OCI-LY7 (cell line): ENCODE results near the gene FAM3B.

ENCODE experiments used
- CTCF ChIP-seq: fragments of 200-600 bp; sonication (generic); conservative IDR thresholded peaks from 2 replicates; pipeline ENCODE4 v1.5.1; 2014; ENCODE audit warnings: mild to moderate bottlenecking, antibody characterized with exemption, low read length, moderate library complexity, mixed read lengths
- EZH2phosphoT487 ChIP-seq: fragments of 200-600 bp; sonication (generic); IDR thresholded peaks from 2 replicates; pipeline ENCODE4 v1.6.1; 2018; ENCODE audit warnings: low read depth, borderline replicate concordance, mild to moderate bottlenecking, mixed run types, antibody characterized with exemption, low read length, moderate library complexity, mixed read lengths

- TF ChIP-seq CTCF = no peak
- no peak for TF ChIP-seq EZH2phosphoT487
These were observed 5.4 kb downstream of the FAM3B start for GRCh38 chr21:41321908-41322495.
